Activated CD4-positive, alpha-beta T cell treated with anti-CD3 and anti-CD28 coated beads, Interleukin-2, amount 50 U/mL, for 4 hours (primary cell): ENCODE results near the gene ORC4.

Experiments
- DNase-seq, 2 experiments: peaks; one replicate each; pipeline ENCODE4 v3.0.0-alpha.2; 2020

Gene ORC4

DNA sequence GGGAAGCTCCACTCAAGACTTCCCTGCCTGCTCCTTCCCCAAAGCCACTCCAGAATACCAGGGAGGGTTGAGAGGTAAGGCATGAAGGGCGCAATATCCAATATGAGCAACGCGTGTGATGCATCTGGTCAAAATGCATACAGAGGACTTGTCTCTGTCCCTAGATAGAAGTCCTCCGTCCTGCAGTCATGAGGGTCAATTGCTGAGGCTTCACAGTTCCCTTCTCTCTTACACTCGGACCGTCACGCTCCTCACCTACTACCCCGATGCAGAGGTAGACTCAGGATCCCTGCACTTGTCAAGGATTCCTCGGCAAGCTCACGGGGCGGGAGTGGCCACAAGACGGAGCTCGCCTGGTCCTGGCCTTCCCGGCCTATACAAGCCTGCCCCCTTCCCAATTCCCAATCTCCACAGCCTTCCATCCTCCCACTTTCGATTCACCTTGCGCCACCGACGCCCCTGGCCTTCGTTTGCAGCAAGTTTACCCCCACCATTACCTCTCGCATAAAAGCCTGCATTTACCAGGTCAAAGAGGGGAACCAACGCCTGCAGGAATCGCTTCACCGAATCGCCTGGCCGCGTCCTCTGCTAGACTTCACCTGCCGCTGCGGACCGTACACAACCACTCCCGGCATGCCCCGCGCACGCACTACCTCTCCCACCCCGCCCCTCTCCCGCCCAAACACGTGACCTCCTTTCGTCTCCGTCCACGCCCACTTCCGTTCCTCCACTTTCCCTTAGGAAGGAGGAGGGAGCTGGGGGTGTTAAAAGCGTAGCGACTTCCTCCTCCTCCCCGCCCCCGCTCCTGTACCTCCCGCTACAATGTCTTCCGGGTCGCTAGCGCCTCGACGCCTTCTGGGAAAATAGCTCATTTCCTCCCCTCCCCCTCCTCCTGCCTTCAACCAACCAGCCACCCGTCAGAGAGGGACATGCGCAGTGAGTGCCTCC lies at the start of gene ORC4:
Gene ORC4 (minus strand): TSS at position 627 of the 948 bp plus-strand sequence. CDS start 44,779 bp downstream, outside the sequence.
- DNase-seq = peak; percentile 97 to 98

DNA sequence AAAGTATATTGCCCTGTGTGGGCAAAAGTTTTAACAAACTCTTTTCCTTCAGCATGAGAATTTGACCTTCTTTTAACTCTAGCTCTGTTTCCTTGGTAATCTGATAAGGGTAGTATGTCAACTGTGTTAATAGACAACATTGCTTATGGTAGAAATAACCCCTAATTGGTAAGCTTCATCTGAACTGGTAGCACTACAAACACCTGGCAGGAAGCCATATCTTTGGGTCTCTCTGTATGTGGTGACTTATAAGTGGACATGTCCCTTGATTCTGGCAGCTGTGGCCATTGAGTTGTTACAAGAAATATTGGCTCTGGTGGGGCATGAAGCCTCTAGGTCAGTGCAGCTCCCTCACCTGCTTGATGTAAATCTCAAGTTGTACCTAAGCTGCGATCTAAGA lies 47.3 kb upstream of the ORC4 start:
- no peak for DNase-seq

DNA sequence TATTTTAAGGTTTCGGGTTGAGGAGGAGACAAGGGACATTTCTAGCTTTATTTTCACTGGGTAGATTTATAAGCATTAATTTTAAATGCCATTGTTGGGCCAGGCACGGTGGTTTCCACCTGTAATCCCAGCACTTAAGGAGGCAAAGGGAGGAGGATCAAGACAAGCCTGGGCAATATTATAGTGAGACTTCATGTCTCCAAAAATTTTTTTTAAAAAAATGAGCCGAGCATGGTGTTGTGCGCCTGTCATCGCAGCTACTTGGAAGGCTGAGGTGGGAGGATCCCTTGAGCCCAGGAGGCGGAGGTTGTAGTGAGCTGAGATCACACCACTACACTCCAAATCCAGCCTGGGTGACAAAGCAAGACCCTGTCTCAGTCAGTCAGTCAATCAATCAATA lies 45.4 kb upstream of the ORC4 start:
- no peak for DNase-seq

DNA sequence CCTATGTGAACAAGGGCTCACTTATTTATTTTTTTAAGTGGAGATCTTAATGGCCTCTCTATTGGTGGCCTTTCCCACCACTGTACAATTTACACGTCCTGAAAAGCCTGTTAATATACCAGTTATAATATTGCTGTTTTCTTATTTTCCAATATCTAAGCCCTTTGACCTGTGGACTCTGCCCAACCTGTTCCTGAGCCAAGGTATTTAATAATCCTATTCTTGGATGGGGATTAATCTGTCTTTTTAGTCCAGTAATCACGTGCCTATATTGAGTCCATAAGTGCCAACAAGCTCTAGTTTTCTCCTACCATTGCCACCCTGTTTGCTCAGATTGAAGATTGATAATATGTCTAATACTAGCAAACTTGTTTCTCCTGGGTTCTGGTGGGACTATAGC lies 43.1 kb upstream of the ORC4 start:
- no peak for DNase-seq

DNA sequence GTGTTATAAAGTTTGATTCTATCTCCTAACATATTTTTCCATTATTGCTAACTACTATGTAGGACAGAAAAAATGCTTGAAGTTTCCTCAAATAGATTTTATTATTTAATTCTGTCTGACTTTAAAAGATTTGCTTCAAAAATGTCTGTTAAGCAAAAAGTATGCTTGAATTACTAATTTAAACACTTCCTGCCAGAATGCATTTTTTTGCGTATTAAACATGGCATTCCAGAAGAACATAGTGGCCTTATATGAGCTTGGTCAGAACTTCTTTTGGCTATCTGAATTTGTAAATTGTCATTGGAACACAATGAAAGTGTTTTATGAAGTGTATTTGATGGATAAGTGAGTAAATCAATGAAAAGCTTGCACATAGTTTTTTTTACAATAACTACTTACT lies 38.1 kb upstream of the ORC4 start:
- no peak for DNase-seq

DNA sequence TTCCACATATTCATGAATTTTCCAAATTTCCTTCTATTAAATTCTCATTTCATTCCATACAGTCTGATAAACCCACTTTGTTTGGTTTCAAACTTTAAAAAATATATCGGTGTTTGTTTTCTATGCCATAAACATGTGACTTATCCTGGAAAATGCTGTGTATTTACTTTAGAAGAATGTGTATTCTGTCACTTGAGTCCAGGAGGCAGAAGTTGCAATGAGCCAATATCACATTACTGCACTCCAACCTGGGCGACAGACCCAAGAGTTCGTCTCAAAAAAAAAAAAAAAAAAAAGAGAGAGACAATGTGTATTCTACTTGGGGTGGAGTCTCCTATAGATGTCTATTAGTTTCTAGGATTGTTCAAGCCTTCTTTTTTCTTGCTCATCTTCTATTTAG lies 32.1 kb upstream of the ORC4 start:
- DNase-seq = no peak

DNA sequence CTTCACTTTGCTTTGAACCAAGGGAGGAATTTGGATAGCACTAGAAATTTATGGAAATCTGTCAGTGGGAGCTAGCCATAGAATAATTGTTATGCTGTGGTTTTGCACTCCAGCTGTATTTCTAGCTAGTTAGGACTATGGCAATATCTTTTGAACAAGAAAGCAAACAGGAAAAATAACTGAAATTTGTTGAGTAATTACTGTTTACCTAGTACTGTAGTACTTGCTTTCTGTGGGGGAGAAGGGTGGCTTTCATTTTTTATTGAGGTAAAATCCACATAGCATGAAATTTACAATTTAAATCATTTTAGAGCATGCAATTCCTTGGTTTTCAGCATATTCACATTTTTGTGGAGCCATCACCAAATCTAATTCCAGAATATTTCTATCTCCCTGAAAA lies 28.7 kb upstream of the ORC4 start:
- DNase-seq = no peak

DNA sequence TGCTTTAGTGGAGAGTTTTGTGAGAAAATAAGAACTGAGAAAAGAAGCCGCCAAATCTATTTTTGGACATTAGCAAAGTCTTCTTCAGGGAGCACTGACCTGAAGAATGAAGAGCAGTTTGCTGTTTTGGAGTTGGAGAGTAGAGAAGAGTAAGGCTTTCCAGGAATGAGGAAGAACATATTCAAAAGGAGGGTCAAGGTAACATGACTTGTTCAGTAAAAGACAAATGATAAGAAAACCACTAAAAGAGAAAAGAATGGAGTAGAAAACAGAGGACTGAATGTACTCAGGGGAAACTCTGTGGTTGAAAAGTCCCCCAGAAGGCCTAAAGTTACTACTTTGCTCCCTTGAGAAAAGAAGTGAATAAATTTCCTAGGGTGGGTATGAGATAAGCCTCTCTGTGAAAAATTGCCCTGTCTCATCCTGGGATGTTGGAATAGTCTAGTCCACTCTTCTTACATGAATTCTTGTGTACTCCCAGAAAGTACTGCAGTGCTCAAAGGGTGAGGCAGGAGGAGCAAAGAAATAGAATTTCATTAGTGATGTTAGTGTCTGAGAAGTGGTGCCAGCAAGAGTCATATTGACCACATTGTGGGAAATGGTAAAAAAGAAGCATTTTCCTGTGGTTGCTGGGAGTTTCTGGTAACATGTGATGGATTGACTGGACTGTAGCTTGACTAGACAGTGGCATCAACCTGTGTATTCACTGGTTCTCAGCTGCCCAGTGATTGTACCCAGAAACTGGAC lies 28.1 kb upstream of the ORC4 start:
- no peak for DNase-seq

DNA sequence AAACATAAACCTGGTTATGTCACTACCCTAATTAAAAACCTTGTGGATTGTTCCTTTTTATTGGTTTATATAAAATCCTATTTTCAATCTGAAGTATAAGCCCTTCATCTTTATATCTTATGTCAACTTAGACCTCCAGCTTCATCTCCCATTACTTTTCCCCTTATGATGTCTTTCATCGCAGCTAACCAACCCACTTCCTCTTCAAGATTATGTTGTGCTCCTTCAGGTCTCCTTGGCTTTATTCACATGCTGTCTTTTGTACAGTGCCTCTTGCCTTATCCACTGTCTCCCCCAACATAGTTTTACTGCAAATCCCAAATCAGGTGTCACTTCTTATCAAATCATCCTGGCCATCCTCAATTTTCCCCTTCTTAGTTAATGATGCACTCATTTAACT lies 26.3 kb upstream of the ORC4 start:
- DNase-seq = no peak

DNA sequence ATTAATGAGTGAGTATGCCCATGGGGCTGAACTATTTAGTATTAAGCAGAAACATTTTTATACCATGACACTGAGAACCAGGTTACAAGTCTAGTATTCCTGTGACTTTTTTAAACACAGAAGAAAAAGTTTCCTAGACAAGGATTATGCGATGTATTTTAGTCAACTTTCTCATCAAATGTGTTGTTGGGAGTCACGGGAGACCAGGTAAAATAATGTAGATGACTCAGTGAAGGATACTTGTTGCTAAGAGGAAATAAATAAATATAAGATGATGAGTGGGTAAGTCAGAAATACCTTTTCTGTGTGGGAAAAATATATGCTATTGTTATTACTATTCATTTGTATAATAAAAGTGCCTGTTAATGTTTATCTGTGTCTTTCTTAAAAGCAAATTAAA lies 23.8 kb upstream of the ORC4 start:
- DNase-seq = no peak

DNA sequence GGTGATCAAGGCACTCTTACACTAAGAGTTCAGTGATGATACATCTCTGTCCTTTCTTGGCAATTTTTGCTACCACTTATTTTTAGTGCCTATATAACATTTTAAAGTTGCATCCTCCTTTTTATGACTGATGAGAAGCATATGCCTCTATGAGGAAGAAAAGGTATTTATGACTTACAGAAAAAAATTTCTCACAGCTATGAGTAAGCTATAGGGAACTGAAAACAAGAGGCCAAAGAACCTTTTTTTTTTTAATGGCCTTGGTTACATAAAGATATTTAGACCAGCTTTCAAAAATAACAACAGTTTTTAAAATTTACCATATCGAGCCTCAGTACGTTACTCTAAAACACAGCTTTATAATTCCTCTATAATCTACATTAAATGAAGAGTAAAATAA lies 21.7 kb upstream of the ORC4 start:
- DNase-seq = no peak

DNA sequence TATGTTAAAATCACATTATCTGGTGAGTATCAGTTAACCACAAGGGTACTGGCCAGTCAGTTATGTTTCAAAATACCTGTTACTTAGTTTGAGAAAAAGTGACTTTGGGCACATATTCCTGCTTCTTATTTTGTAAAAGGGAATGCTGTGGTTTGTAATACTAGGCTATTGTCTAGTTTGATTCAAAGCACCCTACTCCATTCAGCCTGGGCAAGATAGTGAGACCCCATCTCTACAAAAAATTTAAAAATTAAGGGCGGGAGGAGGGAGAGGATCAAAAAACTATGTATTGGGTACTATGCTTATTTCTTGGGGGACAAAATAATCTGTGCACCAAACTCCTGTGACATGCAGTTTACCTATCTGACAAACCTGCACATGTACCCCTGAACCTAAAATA lies 19.2 kb upstream of the ORC4 start:
- no peak for DNase-seq

DNA sequence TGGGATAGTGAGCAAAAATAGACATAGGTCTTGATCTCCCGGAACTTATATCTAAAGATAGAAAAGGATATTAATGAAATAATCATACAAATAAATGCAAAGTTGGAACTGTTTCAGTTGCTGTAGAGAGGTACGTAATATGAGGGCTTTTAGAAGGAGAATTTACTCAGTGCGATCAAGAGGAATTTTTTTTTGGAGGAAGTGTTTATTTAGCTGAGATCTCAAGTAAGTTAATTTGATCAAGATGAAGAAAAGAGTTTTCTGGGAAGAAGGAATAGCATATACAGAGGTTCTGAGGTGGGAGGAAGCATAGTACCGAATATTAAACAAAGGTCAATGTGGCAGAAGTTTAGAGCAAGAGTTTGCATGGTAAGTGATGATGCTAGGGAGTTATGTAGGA lies 11.7 kb upstream of the ORC4 start:
- no peak for DNase-seq

DNA sequence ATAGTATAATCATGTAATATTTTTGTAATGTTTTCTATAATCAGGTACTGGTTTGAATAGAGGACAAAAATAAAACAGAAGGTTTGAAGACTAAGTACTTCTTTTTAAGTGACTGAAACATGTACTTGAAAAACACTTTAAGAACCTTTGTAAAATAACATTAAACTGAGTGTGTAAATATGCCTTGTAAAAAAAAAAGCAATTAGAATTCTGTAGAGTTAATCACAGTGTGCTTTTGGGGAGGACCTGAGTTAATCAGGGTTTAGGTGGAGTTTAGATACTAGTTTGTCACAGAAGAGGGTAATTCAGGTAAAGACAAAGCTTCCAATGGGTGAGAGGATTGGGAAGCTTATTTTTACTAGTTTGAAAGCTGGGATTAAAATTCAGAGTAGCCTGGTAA lies 10.6 kb upstream of the ORC4 start:
- DNase-seq = no peak

DNA sequence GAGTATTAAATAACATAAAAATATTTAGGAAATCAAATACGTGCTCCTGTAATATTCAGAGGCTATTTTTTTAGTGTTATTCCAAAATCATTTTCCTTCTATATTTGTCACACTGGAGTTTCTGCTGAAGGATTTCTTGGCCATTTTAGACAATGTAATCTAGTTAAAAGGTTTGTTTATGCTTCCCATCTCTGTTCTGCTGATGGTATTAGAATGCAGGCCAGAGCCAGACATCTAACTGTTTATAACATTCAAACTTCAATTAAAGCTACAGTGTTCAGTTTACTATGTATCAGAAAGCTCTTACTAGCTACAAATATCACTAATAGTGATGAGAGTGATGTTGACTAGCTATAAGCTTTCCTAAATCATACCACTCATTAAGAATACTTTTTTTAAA lies 8.2 kb upstream of the ORC4 start:
- no peak for DNase-seq

DNA sequence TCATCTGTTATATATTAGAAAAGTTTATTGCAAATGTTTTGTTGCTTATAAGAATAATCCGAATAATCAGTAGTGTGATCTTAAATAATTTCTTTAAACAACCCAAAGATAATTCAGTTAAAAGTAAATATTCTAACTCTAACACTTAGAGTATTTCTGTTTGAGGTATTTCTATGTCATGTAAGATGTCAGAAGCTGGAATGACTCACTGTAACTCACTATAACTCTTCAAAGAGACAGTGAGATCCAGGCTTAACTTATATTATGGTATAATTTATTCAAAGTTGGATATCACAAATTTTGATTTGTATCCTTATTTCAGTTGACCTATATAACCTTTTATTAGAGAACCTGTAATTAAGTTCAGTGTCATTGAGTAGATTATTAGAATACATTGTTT lies 7.3 kb upstream of the ORC4 start:
- no peak for DNase-seq

DNA sequence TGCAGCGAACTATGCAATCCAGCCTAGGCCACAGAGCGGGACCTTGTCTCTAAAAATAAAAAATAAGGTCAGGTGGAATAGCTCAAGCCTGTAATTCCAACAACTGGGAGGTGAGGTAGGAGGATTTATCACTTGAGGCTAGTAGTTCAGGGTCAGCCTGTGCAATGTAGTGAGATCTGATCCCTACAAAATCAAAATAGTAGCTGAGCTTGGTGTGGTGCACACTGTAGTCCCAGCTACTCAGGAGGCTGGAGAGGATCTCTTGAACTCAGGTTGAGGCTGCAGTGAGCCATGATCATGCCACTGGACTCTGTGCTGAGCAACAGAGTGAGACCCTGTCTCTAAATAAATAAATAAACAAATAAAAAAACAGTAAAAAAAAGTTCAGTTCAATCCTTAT lies 6.0 kb upstream of the ORC4 start:
- no peak for DNase-seq

DNA sequence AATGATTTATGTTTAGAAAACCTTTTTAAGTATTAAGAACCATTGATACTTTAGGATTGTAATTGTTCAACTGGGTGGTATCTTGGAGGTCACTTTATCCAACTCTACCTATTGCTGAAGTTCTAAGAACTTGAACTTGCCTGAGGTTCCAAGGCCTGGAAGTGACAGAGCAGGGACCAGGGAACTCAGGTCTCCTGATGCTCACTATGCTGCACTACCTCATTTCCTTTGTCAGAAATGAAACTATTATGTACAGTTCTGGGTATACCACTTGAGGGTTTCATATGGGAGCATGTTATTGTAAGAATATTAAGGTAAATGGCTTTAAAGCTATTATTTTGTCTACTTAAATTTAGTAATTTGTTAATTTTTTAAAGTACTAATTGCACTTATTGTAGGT lies 3.3 kb upstream of the ORC4 start:
- DNase-seq = no peak

DNA sequence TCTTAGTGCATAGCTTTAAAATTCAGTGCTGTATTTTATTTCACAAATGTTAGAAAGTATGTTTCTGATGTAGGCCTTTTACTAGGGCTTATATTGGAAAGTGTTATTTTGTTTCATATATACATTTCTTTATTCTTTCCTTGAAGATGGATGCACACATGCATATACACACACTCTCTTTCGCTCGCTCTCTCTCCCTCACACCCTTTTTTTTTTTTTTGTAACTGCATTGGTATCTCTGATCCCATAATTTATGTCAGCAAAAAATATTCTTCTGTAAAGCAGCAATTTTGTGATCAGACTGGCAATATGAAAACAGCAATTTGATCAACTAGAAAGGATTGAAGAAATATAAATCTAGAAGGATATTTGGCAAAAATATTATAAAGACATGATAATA lies 2.3 kb upstream of the ORC4 start:
- no peak for DNase-seq

DNA sequence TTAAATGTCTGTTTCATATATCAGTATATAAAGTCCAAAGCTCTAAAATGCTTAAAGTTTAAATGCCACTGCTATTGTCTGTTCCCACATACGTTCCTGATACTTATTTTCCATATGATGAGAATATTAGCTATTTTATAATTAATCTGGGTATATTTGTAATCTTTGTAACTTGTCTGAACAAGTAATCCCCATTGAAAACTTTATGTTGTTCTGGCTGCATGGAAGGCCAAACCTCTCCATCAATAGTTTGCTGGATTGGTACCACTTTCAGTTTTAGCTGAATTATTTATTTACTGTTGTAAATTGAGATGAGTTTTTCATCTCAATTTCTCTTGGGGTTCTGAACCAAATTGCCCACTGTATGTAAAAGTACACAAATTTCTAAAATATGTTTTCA lies 1.8 kb upstream of the ORC4 start:
- DNase-seq = no peak

DNA sequence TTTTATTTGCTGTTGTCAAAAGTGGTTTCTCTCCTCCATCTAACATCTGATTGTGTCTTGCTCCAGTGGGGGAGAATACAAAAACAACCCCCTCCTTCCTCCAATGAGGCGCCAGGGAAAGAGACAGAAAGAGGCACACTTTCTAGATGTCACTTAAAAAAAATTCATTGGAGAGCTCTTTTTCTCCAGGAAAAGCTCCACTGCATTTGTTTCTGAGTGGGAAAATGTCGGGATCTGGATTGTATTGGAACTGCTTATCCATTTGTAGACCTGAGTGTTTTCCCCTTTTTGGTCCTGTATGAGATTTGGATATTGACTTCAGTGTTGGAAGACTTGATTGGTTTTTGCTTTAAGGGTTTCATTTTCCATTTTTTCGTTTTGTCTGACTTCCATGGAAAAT lies 1.3 kb upstream of the ORC4 start:
- DNase-seq = no peak

DNA sequence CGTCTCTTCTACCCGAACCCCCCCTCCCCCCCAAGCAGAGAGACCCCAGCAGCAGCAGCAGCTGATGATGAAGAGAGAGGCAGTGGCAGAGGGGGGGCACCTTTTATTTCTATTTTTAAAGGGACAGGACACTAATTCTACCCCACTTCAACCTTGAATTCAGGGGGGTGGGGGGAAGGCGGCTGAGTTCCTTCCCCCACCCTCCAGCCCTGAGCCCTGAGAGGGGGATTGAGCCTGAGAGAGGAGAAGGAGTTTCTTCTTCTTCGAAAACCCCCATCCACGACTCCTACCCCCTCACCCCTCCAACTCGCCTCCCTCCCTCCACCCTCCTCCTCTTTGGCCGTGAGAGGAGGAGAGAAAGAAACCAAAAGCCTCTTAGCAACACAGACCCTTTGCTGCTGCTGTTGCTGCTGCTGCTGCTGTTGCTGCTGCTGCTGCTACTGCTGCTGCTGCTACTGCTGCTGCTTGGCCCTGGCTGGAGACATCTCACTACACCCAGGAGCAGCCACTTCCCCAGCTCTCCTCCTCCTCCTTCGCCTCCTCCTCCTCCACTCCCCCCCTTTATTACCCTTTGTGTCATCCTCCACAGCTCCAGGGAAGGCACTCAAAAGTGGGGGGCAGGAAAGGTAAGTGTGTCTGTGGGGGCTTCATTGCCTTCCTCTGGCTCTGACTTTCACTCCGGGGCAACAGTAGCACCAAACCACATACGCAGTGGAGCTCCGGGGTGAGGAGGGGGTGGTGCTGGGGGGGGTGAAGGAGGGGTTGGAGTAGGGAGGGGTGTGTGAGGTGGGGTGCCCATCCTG lies 723 bp upstream of the ORC4 start, which contains the start of gene MBD5:
Gene MBD5 (plus strand): TSS at position 33 of the 803 bp plus-strand sequence.
- peak; percentile 41 to 49 for DNase-seq

DNA sequence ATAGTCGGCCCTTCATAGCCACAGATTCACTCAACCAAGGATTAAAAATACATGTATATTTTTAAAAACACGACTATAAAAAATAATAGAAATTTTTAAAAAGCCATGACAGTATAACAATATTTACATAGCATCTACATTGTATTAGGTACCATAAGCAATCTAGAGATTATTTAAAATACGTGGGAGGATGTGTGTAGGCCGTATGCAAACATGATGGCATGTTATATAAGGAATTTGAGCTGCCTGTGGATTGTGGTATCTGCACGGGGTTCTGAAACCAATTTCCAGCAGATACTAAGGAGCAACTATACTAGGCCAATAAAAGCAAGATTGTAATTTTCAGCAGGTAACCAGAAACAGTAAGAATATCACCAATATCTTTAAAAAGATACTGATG lies 5.9 kb downstream of the ORC4 start:
- no peak for DNase-seq
